ENCODE results near the gene COL15A1.

The COL15A1 gene

GRCh38 chr9:98902516-98902915, 41.2 kb upstream of the COL15A1 start:
- H3K27me3 ChIP-seq (ENCODE audit: low read depth, low read length): peaks cover 19% of the 10 kb centered on the region
- no peaks in the 10 kb centered on the region for H3K36me3 ChIP-seq (replicated peaks; ENCODE audit: low read depth, low read length)
- no peaks in the 10 kb centered on the region for H3K4me1 ChIP-seq (ENCODE audit: low read length)
- TF ChIP-seq CTCF (IDR thresholded peaks at IDR 0.05; ENCODE audit: low read depth, low read length) (no peak), EZH2phosphoT487 (IDR thresholded peaks at IDR 0.05; ENCODE audit: low read depth) (no peak)
- H3K4me2 ChIP-seq (ENCODE audit: low read length): no peak overlapping the region
- no peak overlapping the region for H3K9ac ChIP-seq (ENCODE audit: low read length)
- H3K79me2 ChIP-seq (ENCODE audit: low read length): no peaks in the 10 kb centered on the region
- H4K20me1 ChIP-seq (ENCODE audit: insufficient read depth, low read length): no peaks in the 10 kb centered on the region
- H3K9me3 ChIP-seq (ENCODE audit: insufficient read depth, low read length): no peaks in the 10 kb centered on the region
- H3K4me3 ChIP-seq (ENCODE audit: low read length): no peak overlapping the region
- no peak overlapping the region for H3K27ac ChIP-seq (ENCODE audit: low read length)
- H2AFZ ChIP-seq (ENCODE audit: low read depth, low read length): no peak overlapping the region

- Histone ChIP-seq H3K79me2 (ENCODE audit: low read length) (no peaks in the 10 kb centered on the region), H3K27ac (ENCODE audit: low read length) (no peak overlapping the region), H3K36me3 (replicated peaks; ENCODE audit: low read depth, low read length) (no peaks in the 10 kb centered on the region), H3K27me3 (ENCODE audit: low read depth, low read length) (peaks cover 17% of the 10 kb centered on the region), H3K4me2 (ENCODE audit: low read length) (no peak overlapping the region), H3K9me3 (ENCODE audit: insufficient read depth, low read length) (no peaks in the 10 kb centered on the region), H3K9ac (ENCODE audit: low read length) (no peak overlapping the region), H2AFZ (ENCODE audit: low read depth, low read length) (no peak overlapping the region), H3K4me1 (ENCODE audit: low read length) (no peaks in the 10 kb centered on the region), H4K20me1 (ENCODE audit: insufficient read depth, low read length) (no peaks in the 10 kb centered on the region), H3K4me3 (ENCODE audit: low read length) (no peak overlapping the region)
- TF ChIP-seq CTCF (IDR thresholded peaks at IDR 0.05; ENCODE audit: low read depth, low read length) (no peak), EZH2phosphoT487 (IDR thresholded peaks at IDR 0.05; ENCODE audit: low read depth) (no peak)
Measured at GRCh38 chr9:98902925-98903324, 40.8 kb upstream of the COL15A1 start.

- Histone ChIP-seq H3K27ac (ENCODE audit: low read length) (no peak overlapping the region), H4K20me1 (ENCODE audit: insufficient read depth, low read length) (no peaks in the 10 kb centered on the region), H3K4me2 (ENCODE audit: low read length) (no peak overlapping the region), H3K79me2 (ENCODE audit: low read length) (no peaks in the 10 kb centered on the region), H2AFZ (ENCODE audit: low read depth, low read length) (no peak overlapping the region), H3K9ac (ENCODE audit: low read length) (no peak overlapping the region), H3K4me1 (ENCODE audit: low read length) (no peaks in the 10 kb centered on the region), H3K4me3 (ENCODE audit: low read length) (no peak overlapping the region), H3K9me3 (ENCODE audit: insufficient read depth, low read length) (no peaks in the 10 kb centered on the region), H3K27me3 (ENCODE audit: low read depth, low read length) (peaks cover 7% of the 10 kb centered on the region; the same call in 1 of the 2 replicates), H3K36me3 (replicated peaks; ENCODE audit: low read depth, low read length) (no peaks in the 10 kb centered on the region)
- TF ChIP-seq EZH2phosphoT487 (IDR thresholded peaks at IDR 0.05; ENCODE audit: low read depth): no peak
- no peak for TF ChIP-seq CTCF (IDR thresholded peaks at IDR 0.05; ENCODE audit: low read depth, low read length)
Measured at GRCh38 chr9:98903961-98904411, 39.7 kb upstream of the COL15A1 start.

GRCh38 chr9:98905015-98905414, 38.7 kb upstream of the COL15A1 start:
- H3K27me3 ChIP-seq (ENCODE audit: low read depth, low read length): no peaks in the 10 kb centered on the region

More at GRCh38 chr9:98905015-98905414, 38.7 kb upstream of the COL15A1 start:
- Histone ChIP-seq H3K36me3 (replicated peaks; ENCODE audit: low read depth, low read length) (no peaks in the 10 kb centered on the region), H3K79me2 (ENCODE audit: low read length) (no peaks in the 10 kb centered on the region), H3K4me1 (ENCODE audit: low read length) (no peaks in the 10 kb centered on the region), H3K27ac (ENCODE audit: low read length) (no peak overlapping the region), H3K4me3 (ENCODE audit: low read length) (no peak overlapping the region), H3K9ac (ENCODE audit: low read length) (no peak overlapping the region), H3K9me3 (ENCODE audit: insufficient read depth, low read length) (no peaks in the 10 kb centered on the region), H3K4me2 (ENCODE audit: low read length) (no peak overlapping the region), H2AFZ (ENCODE audit: low read depth, low read length) (no peak overlapping the region), H4K20me1 (ENCODE audit: insufficient read depth, low read length) (no peaks in the 10 kb centered on the region)
- TF ChIP-seq CTCF (IDR thresholded peaks at IDR 0.05; ENCODE audit: low read depth, low read length) (no peak), EZH2phosphoT487 (IDR thresholded peaks at IDR 0.05; ENCODE audit: low read depth) (no peak)
